Ovary (tissue), 3 donors: ENCODE data around the gene CASKIN2.

Experiments
- CTCF ChIP-seq, 3 donors: fragments of 450-650 bp in 2 of 3; fragments of 200-600 bp in 1 of 3; IDR thresholded peaks; one replicate each; pipeline versions ENCODE4 v1.5.1 to v1.8.0; 2016 to 2022; ENCODE audit warnings: antibody characterized with exemption in 3 of 3, mild to moderate bottlenecking in 1 of 3
- POLR2A ChIP-seq: fragments of 450-650 bp; IDR thresholded peaks from one replicate; pipeline ENCODE4 v1.6.1; 2017; ENCODE audit warnings: antibody characterized with exemption, mild to moderate bottlenecking, moderate library complexity
- donor health status: DM: no; HTN: no; CAD: no.

DNA sequence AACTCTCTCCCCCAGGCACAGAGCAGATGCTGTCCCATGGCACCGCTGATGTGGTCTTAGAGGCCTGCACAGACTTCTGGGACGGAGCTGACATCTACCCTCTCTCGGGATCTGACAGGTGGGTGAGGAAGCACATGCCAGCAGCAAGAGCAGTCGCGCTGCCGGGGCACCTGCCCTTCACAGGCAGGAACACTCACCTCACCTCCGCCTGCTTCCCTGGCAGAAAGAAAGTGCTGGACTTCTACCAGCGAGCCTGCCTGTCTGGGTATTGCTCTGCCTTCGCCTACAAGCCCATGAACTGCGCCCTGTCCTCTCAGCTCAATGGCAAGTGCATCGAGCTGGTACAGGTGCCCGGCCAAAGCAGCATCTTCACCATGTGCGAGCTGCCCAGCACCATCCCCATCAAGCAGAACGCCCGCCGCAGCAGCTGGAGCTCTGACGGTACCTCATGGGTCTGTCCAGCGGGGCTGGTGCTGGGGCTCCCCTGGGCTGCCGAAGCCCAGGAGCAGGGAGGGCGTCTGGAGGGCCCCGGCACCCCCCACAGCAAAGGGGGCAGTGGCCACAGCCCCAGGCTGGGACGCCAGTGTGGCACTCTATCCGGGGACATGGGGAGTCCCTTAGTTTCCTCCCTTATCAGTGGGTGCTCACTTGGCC lies 21.7 kb downstream of the CASKIN2 start:
- TF ChIP-seq CTCF (IDR thresholded peaks at IDR 0.05) (no peak), POLR2A (no peak)
